GM21360 (cell line): ENCODE measurements around the gene PTGS1.
A peak's percentile ranks its signal among the peaks of the same experiment; 100 is the strongest.
"Not testable (repeated sequence)": the region's sequence is repeated elsewhere in the genome, so short reads cannot be mapped to it uniquely, and the experiment has no call there.

ENCODE experiments used
- ATAC-seq: cut with Tn5 transposase; IDR thresholded peaks from one replicate; pipeline ENCODE4 v1.9.1; 2021; ENCODE audit warnings: mild to moderate bottlenecking, moderate library complexity; ENCODE audit not compliant: unreplicated experiment

Gene PTGS1

GRCh38 chr9:122394265-122395125 lies 23.7 kb downstream of the PTGS1 start:
- no peak for ATAC-seq

- no peak for ATAC-seq
Observed at GRCh38 chr9:122396614-122397148, 25.9 kb downstream of the PTGS1 start.

GRCh38 chr9:122397749-122398148 lies 26.9 kb downstream of the PTGS1 start:
- no peak for ATAC-seq

- ATAC-seq = no peak
Observed at GRCh38 chr9:122398371-122398924, 27.6 kb downstream of the PTGS1 start.

- ATAC-seq = no peak
Observed at GRCh38 chr9:122401896-122402295, 31.1 kb downstream of the PTGS1 start.

GRCh38 chr9:122402403-122402871 lies 31.6 kb downstream of the PTGS1 start:
- ATAC-seq = peak; percentile 54

GRCh38 chr9:122402874-122403273 lies 32.0 kb downstream of the PTGS1 start:
- ATAC-seq = no peak

- no peak for ATAC-seq
Observed at GRCh38 chr9:122403381-122404000, 32.7 kb downstream of the PTGS1 start.

- ATAC-seq = not testable (repeated sequence)
Observed at GRCh38 chr9:122405304-122406069, 34.7 kb downstream of the PTGS1 start.

GRCh38 chr9:122406070-122406890 lies 35.5 kb downstream of the PTGS1 start:
- ATAC-seq = no peak

GRCh38 chr9:122414108-122414507 lies 43.3 kb downstream of the PTGS1 start:
- ATAC-seq = not testable (repeated sequence)

GRCh38 chr9:122418016-122418415 lies 47.2 kb downstream of the PTGS1 start:
- ATAC-seq = no peak

- no peak for ATAC-seq
Observed at GRCh38 chr9:122420315-122420714, 49.5 kb downstream of the PTGS1 start.

- ATAC-seq = no peak
Observed at GRCh38 chr9:122425087-122425486, 54.3 kb downstream of the PTGS1 start.

GRCh38 chr9:122426723-122427122 lies 55.9 kb downstream of the PTGS1 start:
- ATAC-seq = no peak

GRCh38 chr9:122442568-122442967 lies 71.7 kb downstream of the PTGS1 start:
- no peak for ATAC-seq

- no peak for ATAC-seq
Observed at GRCh38 chr9:122444041-122444733, 73.4 kb downstream of the PTGS1 start.
